ENCODE measurements around the gene ANO2.

The ANO2 gene

DNA sequence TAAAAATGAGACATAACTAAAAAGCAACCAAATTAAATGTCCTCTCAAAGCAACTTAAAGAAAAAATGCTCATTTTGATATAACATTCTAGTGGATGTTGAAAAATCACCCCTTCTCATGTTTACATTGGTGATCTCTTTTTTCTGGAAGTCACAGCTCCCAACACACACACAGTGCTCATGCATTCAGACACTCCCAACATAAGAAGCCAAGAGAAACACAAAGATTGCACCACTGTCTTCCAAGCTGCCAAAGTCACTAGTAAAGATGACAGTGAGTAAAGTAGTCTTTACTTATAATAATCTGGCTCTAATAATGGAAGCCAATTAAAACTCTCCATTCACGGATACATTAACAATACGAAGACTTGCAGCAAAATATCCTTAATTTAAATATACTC lies 294.8 kb downstream of the ANO2 start:
- H3K4me3 ChIP-seq (ENCODE audit: insufficient read depth in 1 of 2, low read depth in 1 of 2, low read length in 2 of 2), result no peak overlapping the region
- H2BK5ac ChIP-seq (ENCODE audit: low read depth, low read length, poor library complexity, severe bottlenecking), result no peak overlapping the region
- no peak overlapping the region for H2BK12ac ChIP-seq (ENCODE audit: low read length in 2 of 2)
- no peak overlapping the region for H3K27ac ChIP-seq (ENCODE audit: low read length, poor library complexity, severe bottlenecking)
- no peak overlapping the region for H2BK120ac ChIP-seq (ENCODE audit: low read depth, low read length)
- peaks cover 1% of the 10 kb centered on the region for H3K4me1 ChIP-seq (ENCODE audit: control insufficient read depth, insufficient read depth, low read depth, low read length)
- no peak overlapping the region for H3K14ac ChIP-seq (ENCODE audit: low read length in 2 of 2)
- H3K4me2 ChIP-seq (ENCODE audit: low read length, poor library complexity, severe bottlenecking), result no peak overlapping the region
- no peak overlapping the region for H2AFZ ChIP-seq (ENCODE audit: low read depth, low read length)
- H2BK15ac ChIP-seq (ENCODE audit: low read depth, poor library complexity, severe bottlenecking), result no peak overlapping the region
- H3K79me1 ChIP-seq (replicated peaks; ENCODE audit: low read length, poor library complexity, severe bottlenecking), result no peaks in the 10 kb centered on the region
- no peak overlapping the region for H3K23ac ChIP-seq (ENCODE audit: low read length in 2 of 2)
- H3K18ac ChIP-seq (ENCODE audit: low read depth in 1 of 2, low read length in 2 of 2), result no peak overlapping the region
- H4K91ac ChIP-seq (ENCODE audit: low read length), result no peak overlapping the region
- H3K27me3 ChIP-seq (ENCODE audit: control insufficient read depth in 1 of 2, insufficient read depth in 1 of 2, low read length in 2 of 2), result peaks cover 0 to 47% of the 10 kb centered on the region in 2 experiments
- WGBS, result 85% methylated on average over 2 of the region's 2 CpGs
- H3K9ac ChIP-seq (ENCODE audit: low read length), result no peak overlapping the region
- H3K4ac ChIP-seq (ENCODE audit: low read depth in 1 of 2, low read length in 2 of 2), result no peak overlapping the region
- H3K36me3 ChIP-seq (ENCODE audit: control insufficient read depth in 1 of 2, insufficient read depth in 2 of 2, low read depth in 1 of 2, low read length in 2 of 2), result no peaks in the 10 kb centered on the region
- no peaks in the 10 kb centered on the region for H3K9me3 ChIP-seq (ENCODE audit: control insufficient read depth, low read length)
- H4K8ac ChIP-seq (ENCODE audit: low read length), result no peak overlapping the region
- no peak for DNase-seq
- no peak overlapping the region for H2AK5ac ChIP-seq (ENCODE audit: low read length, severe bottlenecking)

DNA sequence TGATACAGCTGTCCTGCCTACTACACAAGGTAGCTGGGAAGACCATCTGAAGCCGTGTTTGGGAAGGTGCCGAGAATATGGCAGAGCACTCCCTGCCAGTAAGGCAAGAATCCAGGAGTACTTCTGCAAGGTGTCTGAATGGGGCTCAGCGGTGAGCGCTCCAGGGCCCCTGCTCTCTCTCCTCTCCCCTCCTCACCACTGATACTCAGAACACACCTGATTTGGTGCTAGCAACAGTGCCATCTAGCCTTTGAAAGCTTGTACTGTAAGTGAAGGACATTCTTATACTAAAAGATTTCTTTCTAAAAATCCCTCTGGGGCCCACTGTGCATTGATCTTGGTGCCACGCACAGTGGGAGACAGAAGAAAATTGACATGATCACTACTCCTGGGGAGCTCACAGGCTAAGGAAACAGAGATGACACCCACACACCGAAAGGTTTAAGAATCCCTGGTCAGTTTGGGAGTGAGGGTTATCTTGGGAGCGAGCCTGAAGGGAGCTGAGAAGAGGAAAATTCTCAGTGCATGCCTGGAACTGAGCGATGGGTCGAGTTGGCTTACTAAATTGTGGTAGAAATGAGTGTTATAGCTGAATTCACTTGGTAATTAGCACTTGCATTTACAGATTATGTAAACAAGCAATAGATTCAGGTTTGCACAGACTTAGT lies 296.2 kb downstream of the ANO2 start:
- no peak overlapping the region for H3K4me3 ChIP-seq (ENCODE audit: insufficient read depth in 1 of 2, low read depth in 1 of 2, low read length in 2 of 2)

GRCh38 chr12:5643266-5643665 lies 301.8 kb downstream of the ANO2 start:
- no peak overlapping the region for H3K9ac ChIP-seq (ENCODE audit: low read length)
- H3K9me3 ChIP-seq (ENCODE audit: control insufficient read depth, low read length), result no peaks in the 10 kb centered on the region
- H2BK120ac ChIP-seq (ENCODE audit: low read depth, low read length), result no peak overlapping the region
- H2AK5ac ChIP-seq (ENCODE audit: low read length, severe bottlenecking), result no peak overlapping the region
- no peak overlapping the region for H3K4me2 ChIP-seq (ENCODE audit: low read length, poor library complexity, severe bottlenecking)
- no peaks in the 10 kb centered on the region for H3K4me1 ChIP-seq (ENCODE audit: control insufficient read depth, insufficient read depth, low read depth, low read length)
- no peaks in the 10 kb centered on the region for H3K79me1 ChIP-seq (replicated peaks; ENCODE audit: low read length, poor library complexity, severe bottlenecking)
- no peak overlapping the region for H3K18ac ChIP-seq (ENCODE audit: low read depth in 1 of 2, low read length in 2 of 2)
- H3K36me3 ChIP-seq (ENCODE audit: control insufficient read depth in 1 of 2, insufficient read depth in 2 of 2, low read depth in 1 of 2, low read length in 2 of 2), result no peaks in the 10 kb centered on the region
- H3K4me3 ChIP-seq (ENCODE audit: insufficient read depth in 1 of 2, low read depth in 1 of 2, low read length in 2 of 2), result no peak overlapping the region
- H2AFZ ChIP-seq (ENCODE audit: low read depth, low read length), result no peak overlapping the region
- peaks cover 9 to 33% of the 10 kb centered on the region in 2 experiments for H3K27me3 ChIP-seq (ENCODE audit: control insufficient read depth in 1 of 2, insufficient read depth in 1 of 2, low read length in 2 of 2)
- no peak overlapping the region for H2BK12ac ChIP-seq (ENCODE audit: low read length in 2 of 2)
- no peak overlapping the region for H4K8ac ChIP-seq (ENCODE audit: low read length)
- H4K91ac ChIP-seq (ENCODE audit: low read length), result no peak overlapping the region
- H2BK5ac ChIP-seq (ENCODE audit: low read depth, low read length, poor library complexity, severe bottlenecking), result no peak overlapping the region
- no peak overlapping the region for H3K14ac ChIP-seq (ENCODE audit: low read length in 2 of 2)
- no peak overlapping the region for H3K4ac ChIP-seq (ENCODE audit: low read depth in 1 of 2, low read length in 2 of 2)
- H3K23ac ChIP-seq (ENCODE audit: low read length in 2 of 2), result no peak overlapping the region
- no peak overlapping the region for H2BK15ac ChIP-seq (ENCODE audit: low read depth, poor library complexity, severe bottlenecking)
- 81% methylated on average over 2 of the region's 2 CpGs for WGBS
- H3K27ac ChIP-seq (ENCODE audit: low read length, poor library complexity, severe bottlenecking), result no peak overlapping the region
- DNase-seq, result no peak

More for the DNA sequence above, 296.2 kb downstream of the ANO2 start:
- Histone ChIP-seq H2AFZ (ENCODE audit: low read depth, low read length) (no peak overlapping the region), H3K9ac (ENCODE audit: low read length) (no peak overlapping the region), H3K4me1 (ENCODE audit: control insufficient read depth, insufficient read depth, low read depth, low read length) (peaks cover 1% of the 10 kb centered on the region), H3K27me3 (ENCODE audit: control insufficient read depth in 1 of 2, insufficient read depth in 1 of 2, low read length in 2 of 2) (peaks cover 0 to 38% of the 10 kb centered on the region in 2 experiments), H3K18ac (ENCODE audit: low read depth in 1 of 2, low read length in 2 of 2) (no peak overlapping the region), H2BK5ac (ENCODE audit: low read depth, low read length, poor library complexity, severe bottlenecking) (no peak overlapping the region), H3K23ac (ENCODE audit: low read length in 2 of 2) (no peak overlapping the region), H3K79me1 (replicated peaks; ENCODE audit: low read length, poor library complexity, severe bottlenecking) (no peaks in the 10 kb centered on the region), H3K4me2 (ENCODE audit: low read length, poor library complexity, severe bottlenecking) (no peak overlapping the region), H2AK5ac (ENCODE audit: low read length, severe bottlenecking) (no peak overlapping the region), H3K27ac (ENCODE audit: low read length, poor library complexity, severe bottlenecking) (no peak overlapping the region), H2BK12ac (ENCODE audit: low read length in 2 of 2) (no peak overlapping the region), H4K91ac (ENCODE audit: low read length) (no peak overlapping the region), H2BK15ac (ENCODE audit: low read depth, poor library complexity, severe bottlenecking) (no peak overlapping the region), H2BK120ac (ENCODE audit: low read depth, low read length) (no peak overlapping the region), H4K8ac (ENCODE audit: low read length) (no peak overlapping the region), H3K9me3 (ENCODE audit: control insufficient read depth, low read length) (no peaks in the 10 kb centered on the region), H3K14ac (ENCODE audit: low read length in 2 of 2) (no peak overlapping the region), H3K36me3 (ENCODE audit: control insufficient read depth in 1 of 2, insufficient read depth in 2 of 2, low read depth in 1 of 2, low read length in 2 of 2) (no peaks in the 10 kb centered on the region), H3K4ac (ENCODE audit: low read depth in 1 of 2, low read length in 2 of 2) (no peak overlapping the region)
- peak; percentile 42 for DNase-seq
- 33% methylated on average over 8 of the region's 9 CpGs for WGBS

- DNase-seq, result no peak
- Histone ChIP-seq H3K4me2 (ENCODE audit: low read length, poor library complexity, severe bottlenecking) (no peak overlapping the region), H3K4me1 (ENCODE audit: control insufficient read depth, insufficient read depth, low read depth, low read length) (no peaks in the 10 kb centered on the region), H2BK5ac (ENCODE audit: low read depth, low read length, poor library complexity, severe bottlenecking) (no peak overlapping the region), H3K79me1 (replicated peaks; ENCODE audit: low read length, poor library complexity, severe bottlenecking) (no peaks in the 10 kb centered on the region), H3K36me3 (ENCODE audit: control insufficient read depth in 1 of 2, insufficient read depth in 2 of 2, low read depth in 1 of 2, low read length in 2 of 2) (no peaks in the 10 kb centered on the region), H4K8ac (ENCODE audit: low read length) (no peak overlapping the region), H3K18ac (ENCODE audit: low read depth in 1 of 2, low read length in 2 of 2) (no peak overlapping the region), H2AFZ (ENCODE audit: low read depth, low read length) (no peak overlapping the region), H4K91ac (ENCODE audit: low read length) (no peak overlapping the region), H2BK15ac (ENCODE audit: low read depth, poor library complexity, severe bottlenecking) (no peak overlapping the region), H3K4ac (ENCODE audit: low read depth in 1 of 2, low read length in 2 of 2) (no peak overlapping the region), H2BK12ac (ENCODE audit: low read length in 2 of 2) (no peak overlapping the region), H3K27ac (ENCODE audit: low read length, poor library complexity, severe bottlenecking) (no peak overlapping the region), H3K27me3 (ENCODE audit: control insufficient read depth in 1 of 2, insufficient read depth in 1 of 2, low read length in 2 of 2) (peaks cover 17 to 56% of the 10 kb centered on the region in 2 experiments), H2AK5ac (ENCODE audit: low read length, severe bottlenecking) (no peak overlapping the region), H3K9ac (ENCODE audit: low read length) (no peak overlapping the region), H2BK120ac (ENCODE audit: low read depth, low read length) (no peak overlapping the region), H3K9me3 (ENCODE audit: control insufficient read depth, low read length) (peaks cover 3% of the 10 kb centered on the region), H3K14ac (ENCODE audit: low read length in 2 of 2) (no peak overlapping the region), H3K23ac (ENCODE audit: low read length in 2 of 2) (no peak overlapping the region), H3K4me3 (ENCODE audit: insufficient read depth in 1 of 2, low read depth in 1 of 2, low read length in 2 of 2) (no peak overlapping the region)
- 39% methylated on average over 3 of the region's 4 CpGs for WGBS
Measured at GRCh38 chr12:5637698-5638097, 307.4 kb downstream of the ANO2 start.

Measured in mesenchymal stem cell (in vitro differentiated cells and primary cell).